Endothelial cell of umbilical vein (primary cell): ENCODE results near the gene SMIM38. TPM values are rescaled to one million over a fixed set of nuclear protein-coding genes. Genes with fewer than 3 reads are reported as not detected.

Experiments used
- BruUV-seq: library from RNA; stranded (reverse); fragments of 400-500 nt; replicated peaks from 2 replicates; lab custom pipeline; 2021; lab: Mats Ljungman, UMichigan
- CTCF ChIA-PET: fragments of 300-600, 350-600 bp; sonication (Branson Sonifier 250); formaldehyde crosslinking; loops from one replicate; lab custom pipeline; 2021; ENCODE audit warnings: antibody characterized with exemption, inconsistent platforms; lab: Charles Lee
- POLR2A ChIA-PET: fragments of 300-600, 350-600 bp; sonication (Branson Sonifier 250); formaldehyde crosslinking; loops from one replicate; lab custom pipeline; 2021; ENCODE audit warnings: antibody characterized with exemption, inconsistent platforms; lab: Charles Lee
- DNase-seq: peaks from one replicate; pipeline ENCODE4 v3.0.0-alpha.2; 2011; ENCODE audit warnings: low read depth, low spot score
- FAIRE-seq: peaks from 2 replicates; lab custom pipeline; 2011; peaks lifted over from hg19 to GRCh38; lab: Jason Lieb, UNC
- H2AFZ ChIP-seq: 2 replicates; pipeline ENCODE4 v1.6.0; 2012; ENCODE audit warnings: low read depth, low read length, control low read depth, inconsistent platforms
- H3K27ac ChIP-seq: 2 replicates; pipeline ENCODE4 v1.5.1; 2011; ENCODE audit warnings: low read depth, mild to moderate bottlenecking, control low read depth, low read length, moderate library complexity; ENCODE audit not compliant: insufficient read depth
- H3K27me3 ChIP-seq, 2 experiments: 2 replicates each; pipeline versions ENCODE4 v1.6.0 to v1.6.1; 2011; ENCODE audit warnings: low read length in 2 of 2, mixed read lengths in 1 of 2; ENCODE audit not compliant: control insufficient read depth in 2 of 2, insufficient read depth in 2 of 2
- H3K36me3 ChIP-seq, 2 experiments: 2 replicates in 1 of 2; 3 replicates in 1 of 2; pipeline ENCODE4 v1.5.1; 2011; ENCODE audit warnings: low read length in 2 of 2, mild to moderate bottlenecking in 1 of 2, moderate library complexity in 1 of 2; ENCODE audit not compliant: control insufficient read depth in 2 of 2, insufficient read depth in 2 of 2; ENCODE audit errors: extremely low read depth in 1 of 2
- H3K4me1 ChIP-seq: 3 replicates; pipeline ENCODE4 v1.5.1; 2011; ENCODE audit warnings: mild to moderate bottlenecking, low read length; ENCODE audit not compliant: control insufficient read depth, insufficient read depth; ENCODE audit errors: extremely low read depth
- H3K4me2 ChIP-seq: 2 replicates; pipeline ENCODE4 v1.6.1; 2011; ENCODE audit warnings: low read length, control low read depth, mixed read lengths; ENCODE audit not compliant: insufficient read depth
- H3K4me3 ChIP-seq, 3 experiments: fragments of 200-600 bp in 1 of 3; sonication (generic), shearing (Covaris generic) in 1 of 3; replicated peaks in 1 of 3; 2 replicates each; pipeline ENCODE4 v1.5.1; 2011 to 2016; ENCODE audit warnings: control low read depth in 3 of 3, low read length in 3 of 3, mild to moderate bottlenecking in 2 of 3, inconsistent platforms in 1 of 3, low read depth in 1 of 3, moderate library complexity in 1 of 3; ENCODE audit not compliant: insufficient read depth in 1 of 3
- H3K79me2 ChIP-seq: 2 replicates; pipeline ENCODE4 v1.6.0; 2012; ENCODE audit warnings: low read length, inconsistent platforms; ENCODE audit not compliant: control insufficient read depth, insufficient read depth
- H3K9ac ChIP-seq: replicated peaks from 2 replicates; pipeline ENCODE3; 2011; ENCODE audit warnings: low read length, control low read depth; ENCODE audit not compliant: insufficient read depth; ENCODE audit errors: extremely low read depth
- H3K9me1 ChIP-seq: replicated peaks from 3 replicates; pipeline ENCODE4 v1.6.0; 2011; ENCODE audit warnings: mild to moderate bottlenecking, low read length; ENCODE audit not compliant: control insufficient read depth, insufficient read depth; ENCODE audit errors: extremely low read depth
- H3K9me3 ChIP-seq: replicated peaks from 2 replicates; pipeline ENCODE4 v1.5.1; 2012; ENCODE audit warnings: low read length, inconsistent platforms; ENCODE audit not compliant: control insufficient read depth, insufficient read depth
- H4K20me1 ChIP-seq: replicated peaks from 2 replicates; pipeline ENCODE3; 2011; ENCODE audit warnings: mild to moderate bottlenecking, low read length; ENCODE audit not compliant: control insufficient read depth, insufficient read depth; ENCODE audit errors: extremely low read depth
- CTCF ChIP-seq, 2 donors: IDR thresholded peaks; 1 replicate in 1 of 2; 2 replicates in 1 of 2; pipeline ENCODE4 v1.5.1; 2011; ENCODE audit warnings: low read length in 2 of 2, mild to moderate bottlenecking in 2 of 2, moderate library complexity in 2 of 2, control low read depth in 1 of 2, inconsistent platforms in 1 of 2, low read depth in 1 of 2; ENCODE audit not compliant: insufficient read depth in 1 of 2; ENCODE audit errors: extremely low read depth in 1 of 2
- EZH2 ChIP-seq: IDR thresholded peaks from 2 replicates; pipeline ENCODE4 v1.6.1; 2012; ENCODE audit warnings: borderline replicate concordance, low read depth, mild to moderate bottlenecking, moderate library complexity, low read length, inconsistent platforms; ENCODE audit not compliant: severe bottlenecking
- FOS ChIP-seq: IDR thresholded peaks from 2 replicates; pipeline ENCODE4 v1.6.1; 2011; ENCODE audit warnings: mild to moderate bottlenecking, low read length, moderate library complexity, borderline replicate concordance; ENCODE audit not compliant: insufficient read depth
- GATA2 ChIP-seq: IDR thresholded peaks from 2 replicates; pipeline ENCODE4 v1.7.0; 2011; ENCODE audit warnings: low read depth, mild to moderate bottlenecking, moderate library complexity, mixed read lengths, low read length; ENCODE audit not compliant: insufficient read length, insufficient read depth
- JUN ChIP-seq: IDR thresholded peaks from 2 replicates; pipeline ENCODE4 v1.6.1; 2011; ENCODE audit warnings: borderline replicate concordance, low read depth; ENCODE audit not compliant: insufficient read length, insufficient read depth
- MAX ChIP-seq: IDR thresholded peaks from 2 replicates; pipeline ENCODE4 v1.6.1; 2011; ENCODE audit not compliant: insufficient read depth, insufficient read length
- MYC ChIP-seq: IDR thresholded peaks from one replicate; pipeline ENCODE4 v1.6.1; 2011; ENCODE audit warnings: mild to moderate bottlenecking, low read depth, low read length
- POLR2A ChIP-seq: IDR thresholded peaks from 2 replicates; pipeline ENCODE4 v1.6.1; 2012; ENCODE audit warnings: low read depth, mild to moderate bottlenecking, control low read depth, low read length
- POLR2AphosphoS5 ChIP-seq: IDR thresholded peaks from 2 replicates; pipeline ENCODE4 v1.6.1; 2012; ENCODE audit warnings: low read depth, mild to moderate bottlenecking, control low read depth, low read length, moderate library complexity; ENCODE audit not compliant: insufficient read depth
- dilution Hi-C: fragments of 300-500 bp; cut with MboI; formaldehyde crosslinking; loops from one replicate; pipeline ENCODE4 v1.15.0; 2019; ENCODE audit warnings: low sequenced_read_pairs; ENCODE audit not compliant: extremely low pct_ligation_motif_present
- intact Hi-C: fragments of 100-400 bp; cut with micrococcal nuclease; formaldehyde crosslinking; loops from one replicate; pipeline ENCODE4 v1.10.0; 2022
- polyA plus RNA-seq, 4 experiments: library from polyadenylated mRNA; depleted of rRNA in 3 of 4; stranded (reverse) in 3 of 4; unstranded in 1 of 4; fragments of >200 nt; gene quantifications; 2 replicates each; pipeline versions ENCODE4 v1.2.1 to v1.2.3, GENCODE V29; 2011 to 2012; ENCODE audit warnings: missing spikeins in 1 of 4
- total RNA-seq: library from RNA; stranded (reverse); gene quantifications from 2 replicates; pipeline ENCODE4 v1.2.3, GENCODE V29; 2021

SMIM38 gene
- total and polyA plus RNA-seq, 2 donors (not counting 3 experiments of a cell fraction or from before 2014, with no cell fraction given) = 0.03 TPM; not detected in 1

GRCh38 chr11:69115586-69116560, 39.9 kb upstream of the SMIM38 start:
- dilution Hi-C loops = loop anchor here (25.0 kb wide), 1 partner anchor 546 kb away; no protein-coding TSS in a partner anchor
- Histone ChIP-seq H3K9me1 (no peaks in the 10 kb centered on the region), H3K9me3 (no peaks in the 10 kb centered on the region), H4K20me1 (no peaks in the 10 kb centered on the region), H3K4me3 (no peak overlapping the region), H3K4me2 (no peak overlapping the region), H3K27ac (no peak overlapping the region), H3K4me1 (no peaks in the 10 kb centered on the region), H3K27me3 (no peaks in the 10 kb centered on the region), H3K36me3 (no peaks in the 10 kb centered on the region), H2AFZ (no peak overlapping the region), H3K79me2 (no peaks in the 10 kb centered on the region), H3K9ac (no peak overlapping the region)
- FAIRE-seq = no peak
- no peak for DNase-seq
- BruUV-seq = no TSS peak
- ChIA-PET POLR2A (no interaction called here), CTCF (interaction anchor here (0.9 to 1.6 kb wide), 3 partner anchors 7 to 16 kb away, joined by 3 to 5 read pairs (median 3); no protein-coding TSS in a partner anchor)
- TF ChIP-seq GATA2 = no peak
- intact Hi-C loops = no loop called here

GRCh38 chr11:69116671-69117070, 39.1 kb upstream of the SMIM38 start:
- Histone ChIP-seq H3K9me3 (no peaks in the 10 kb centered on the region), H3K9ac (no peak overlapping the region), H3K79me2 (no peaks in the 10 kb centered on the region), H3K4me3 (no peak overlapping the region), H3K36me3 (no peaks in the 10 kb centered on the region), H3K9me1 (no peaks in the 10 kb centered on the region), H4K20me1 (no peaks in the 10 kb centered on the region), H3K27me3 (no peaks in the 10 kb centered on the region), H3K4me2 (no peak overlapping the region), H2AFZ (no peak overlapping the region), H3K27ac (no peak overlapping the region), H3K4me1 (no peaks in the 10 kb centered on the region)
- no peak for DNase-seq
- TF ChIP-seq MYC (no peak), CTCF (IDR thresholded peaks at IDR 0.05; ENCODE audit: extremely low read depth in 1 of 2, insufficient read depth in 1 of 2, low read depth in 1 of 2, low read length in 2 of 2) (no peak), MAX (no peak), EZH2 (no peak), JUN (no peak), GATA2 (no peak), POLR2A (no peak), FOS (no peak), POLR2AphosphoS5 (no peak)
- intact Hi-C loops (no loop called here), dilution Hi-C loops (loop anchor here (25.0 kb wide), 1 partner anchor 546 kb away; no protein-coding TSS in a partner anchor)
- BruUV-seq = no TSS peak
- ChIA-PET CTCF (no interaction called here), POLR2A (no interaction called here)
- FAIRE-seq = no peak
